NT2/D1 (cell line): ENCODE measurements around the gene PILRA.
"Not testable (repeated sequence)": the region's sequence is repeated elsewhere in the genome, so short reads cannot be mapped to it uniquely, and the experiment has no call there.

Experiments used
- DNase-seq: peaks from one replicate; pipeline ENCODE4 v3.0.0-alpha.2; 2011; ENCODE audit warnings: low read depth, low spot score
- H3K27me3 ChIP-seq: 2 replicates; pipeline ENCODE4 v1.6.0; 2011; ENCODE audit warnings: mild to moderate bottlenecking; ENCODE audit not compliant: insufficient read length, insufficient read depth
- H3K36me3 ChIP-seq: 2 replicates; pipeline ENCODE4 v1.6.1; 2011; ENCODE audit warnings: mild to moderate bottlenecking, low read length, mixed read lengths; ENCODE audit not compliant: insufficient read depth, insufficient read length
- H3K4me1 ChIP-seq: 2 replicates; pipeline ENCODE4 v1.5.1; 2011; ENCODE audit not compliant: insufficient read depth, insufficient read length
- H3K4me3 ChIP-seq: 2 replicates; pipeline ENCODE4 v1.5.1; 2011; ENCODE audit warnings: low read depth; ENCODE audit not compliant: insufficient read length
- H3K9ac ChIP-seq: 2 replicates; pipeline ENCODE4 v1.6.0; 2011; ENCODE audit warnings: low read depth; ENCODE audit not compliant: insufficient read length
- H3K9me3 ChIP-seq: 2 replicates; pipeline ENCODE4 v1.5.1; 2011; ENCODE audit warnings: mild to moderate bottlenecking, low read length; ENCODE audit not compliant: insufficient read depth
- SUZ12 ChIP-seq: IDR thresholded peaks from 2 replicates; pipeline ENCODE4 v1.6.1; 2011; ENCODE audit not compliant: insufficient read length, insufficient read depth; ENCODE audit errors: extremely low read depth
- YY1 ChIP-seq: IDR thresholded peaks from 2 replicates; pipeline ENCODE4 v1.6.1; 2011; ENCODE audit not compliant: insufficient read length, insufficient read depth
- ZNF274 ChIP-seq: IDR thresholded peaks from 2 replicates; pipeline ENCODE4 v1.6.1; 2011; ENCODE audit warnings: mild to moderate bottlenecking, low read depth, low read length

Gene PILRA

GRCh38 chr7:100433592-100434296, 60.5 kb downstream of the PILRA start:
- Histone ChIP-seq H3K9me3 (no peaks in the 10 kb centered on the region), H3K4me1 (peaks cover 17% of the 10 kb centered on the region), H3K4me3 (no peak overlapping the region), H3K27me3 (no peaks in the 10 kb centered on the region), H3K9ac (peak overlapping the region; percentile 61), H3K36me3 (peaks cover 51% of the 10 kb centered on the region)
- TF ChIP-seq YY1 = no peak
- TF ChIP-seq ZNF274 = no peak
- no peak for TF ChIP-seq SUZ12
- no peak for DNase-seq

- Histone ChIP-seq H3K27me3 (no peaks in the 10 kb centered on the region), H3K4me1 (peaks cover 17% of the 10 kb centered on the region), H3K9ac (peak overlapping the region; percentile 93), H3K4me3 (peak overlapping the region; percentile 82), H3K9me3 (no peaks in the 10 kb centered on the region), H3K36me3 (peaks cover 51% of the 10 kb centered on the region)
- no peak for DNase-seq
- no peak for TF ChIP-seq YY1
- no peak for TF ChIP-seq SUZ12
- no peak for TF ChIP-seq ZNF274
These were observed 61.2 kb downstream of the PILRA start for GRCh38 chr7:100434297-100435144.

- no peaks in the 10 kb centered on the region for H3K9me3 ChIP-seq
- DNase-seq = no peak
- no peak for TF ChIP-seq YY1
- TF ChIP-seq ZNF274 = no peak
- TF ChIP-seq SUZ12 = no peak
- no peaks in the 10 kb centered on the region for H3K27me3 ChIP-seq
- H3K9ac ChIP-seq = peak overlapping the region; percentile 93
- peaks cover 17% of the 10 kb centered on the region for H3K4me1 ChIP-seq
- H3K4me3 ChIP-seq = peak overlapping the region; percentile 82
- H3K36me3 ChIP-seq = peaks cover 48% of the 10 kb centered on the region
These were observed 62.4 kb downstream of the PILRA start for GRCh38 chr7:100435401-100436304.

GRCh38 chr7:100437150-100438100, 64.1 kb downstream of the PILRA start:
- H3K4me1 ChIP-seq = peaks cover 6% of the 10 kb centered on the region
- no peaks in the 10 kb centered on the region for H3K27me3 ChIP-seq
- DNase-seq = no peak
- H3K9me3 ChIP-seq = no peaks in the 10 kb centered on the region
- H3K9ac ChIP-seq = peak overlapping the region; percentile 42
- no peak for TF ChIP-seq SUZ12
- no peak for TF ChIP-seq YY1
- no peak for TF ChIP-seq ZNF274
- peaks cover 30% of the 10 kb centered on the region for H3K36me3 ChIP-seq
- H3K4me3 ChIP-seq = no peak overlapping the region

GRCh38 chr7:100438172-100438571, 64.9 kb downstream of the PILRA start:
- Histone ChIP-seq H3K36me3 (peaks cover 22% of the 10 kb centered on the region), H3K9me3 (no peaks in the 10 kb centered on the region), H3K4me3 (no peak overlapping the region), H3K9ac (no peak overlapping the region), H3K4me1 (peaks cover 4% of the 10 kb centered on the region), H3K27me3 (no peaks in the 10 kb centered on the region)
- TF ChIP-seq ZNF274 (no peak), YY1 (no peak), SUZ12 (no peak)
- no peak for DNase-seq

GRCh38 chr7:100438731-100439130, 65.4 kb downstream of the PILRA start:
- peaks cover 17% of the 10 kb centered on the region for H3K36me3 ChIP-seq
- H3K4me1 ChIP-seq, H3K4me3 ChIP-seq, DNase-seq, H3K9me3 ChIP-seq, H3K27me3 ChIP-seq, H3K9ac ChIP-seq: not testable (repeated sequence)

GRCh38 chr7:100439244-100439643, 66.0 kb downstream of the PILRA start:
- H3K4me1 ChIP-seq, H3K27me3 ChIP-seq, H3K4me3 ChIP-seq, DNase-seq, H3K9ac ChIP-seq, H3K9me3 ChIP-seq: not testable (repeated sequence)
- H3K36me3 ChIP-seq = peaks cover 12% of the 10 kb centered on the region
